Measurements from ENCODE around the gene RSPO4.

DNA sequence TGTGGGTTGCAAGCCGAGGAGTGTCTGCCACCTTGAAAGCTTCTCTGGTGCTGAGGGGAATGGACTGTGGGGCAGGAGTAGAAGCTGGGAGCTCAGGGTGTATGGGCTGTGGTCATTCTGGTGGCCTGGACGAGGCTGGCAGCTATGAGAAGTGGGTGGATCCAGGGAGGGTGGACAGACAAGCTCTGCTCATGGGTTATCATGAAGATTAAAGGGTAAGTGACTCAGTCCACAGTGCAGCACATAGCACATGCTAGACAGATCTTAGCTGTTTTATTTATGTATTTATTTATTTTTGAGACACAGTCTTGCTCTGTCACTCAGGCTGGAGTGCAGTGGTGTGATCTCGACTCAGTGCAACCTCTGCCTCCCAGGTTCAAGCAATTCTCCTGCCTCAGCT is 13.8 kb downstream of the RSPO4 start:
- no peak for TF ChIP-seq EZH2 (IDR thresholded peaks at IDR 0.05; ENCODE audit: borderline replicate concordance, low read depth, low read length, severe bottlenecking)
- no peak for TF ChIP-seq CTCF (IDR thresholded peaks at IDR 0.05; ENCODE audit: borderline replicate concordance, extremely low read depth, low read length, poor library complexity, severe bottlenecking)

All from DND-41 (cell line).